ENCODE results near the gene SCYL3.

GRCh38 chr1:169925505-169926482 is 32.1 kb upstream of the SCYL3 start:
- TF ChIP-seq CTCF (IDR thresholded peaks at IDR 0.05 in 4 of 5, conservative IDR thresholded peaks at IDR 0.05 in 1 of 5) (no peak), POLR2A (IDR thresholded peaks at IDR 0.05) (no peak)
